ENCODE results near the gene ABAT.

The ABAT gene

DNA sequence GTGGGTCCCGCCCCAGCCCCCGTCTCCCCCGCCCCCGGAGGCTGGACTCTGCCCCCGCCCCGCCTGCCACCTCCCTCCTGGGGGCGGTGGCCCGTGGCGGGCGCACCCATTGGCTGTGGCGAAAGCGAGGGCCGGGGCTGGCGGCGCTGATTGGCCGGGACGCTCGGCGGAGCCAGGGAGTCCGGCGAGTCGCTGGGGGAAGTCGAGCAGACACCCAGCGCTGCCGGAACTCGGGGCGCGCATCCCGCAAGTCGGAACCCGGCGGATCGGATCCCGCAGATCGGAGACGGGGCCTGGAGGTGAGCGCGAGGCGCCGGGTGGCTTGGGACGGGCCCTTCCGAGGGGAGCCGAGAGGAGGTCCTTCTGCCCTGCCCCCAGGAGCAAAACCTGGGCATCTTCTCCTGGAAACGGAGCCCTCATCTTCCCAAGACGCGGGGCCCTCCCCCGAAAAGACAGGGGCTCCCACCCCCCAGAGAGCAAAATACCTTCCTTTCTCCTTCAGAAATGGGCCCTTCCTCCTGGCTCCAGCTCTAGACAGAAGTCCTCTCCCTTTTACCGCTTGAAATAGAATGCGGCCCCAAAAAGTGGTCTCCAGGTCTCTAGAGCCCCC is at the start of gene ABAT:
ABAT (plus strand) TSS at position 205 of the 610 bp plus-strand sequence. CDS start 61,123 bp downstream, outside the sequence.
- DNase-seq = peak; percentile 93

DNA sequence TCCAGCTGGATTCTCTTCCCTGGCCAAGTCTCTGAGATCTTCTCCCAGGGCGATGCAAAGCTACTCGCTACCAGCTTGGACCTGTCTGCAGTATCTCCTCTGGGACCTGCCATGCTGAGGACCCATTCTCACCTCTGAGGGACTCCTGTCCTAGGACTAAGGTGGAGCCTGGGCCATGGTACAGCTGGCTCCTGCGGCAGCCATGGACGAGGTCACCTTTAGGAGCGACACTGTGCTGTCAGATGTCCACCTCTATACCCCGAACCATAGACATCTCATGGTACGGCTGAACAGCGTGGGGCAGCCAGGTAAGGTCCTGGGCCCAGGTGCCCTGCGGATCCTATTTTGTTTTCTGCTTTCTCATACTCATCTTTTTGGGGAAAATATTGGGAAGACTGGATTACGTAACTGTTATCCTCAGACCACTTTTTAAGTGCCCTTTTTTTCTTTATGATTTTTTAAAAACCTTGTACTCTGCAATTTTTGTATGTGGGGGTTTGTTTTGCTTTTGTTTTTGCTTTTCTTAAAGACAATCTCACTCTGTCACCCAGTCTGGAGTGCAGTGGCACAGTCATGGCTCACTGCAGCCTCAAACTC is 48.8 kb upstream of the ABAT start:
- DNase-seq = no peak

DNA sequence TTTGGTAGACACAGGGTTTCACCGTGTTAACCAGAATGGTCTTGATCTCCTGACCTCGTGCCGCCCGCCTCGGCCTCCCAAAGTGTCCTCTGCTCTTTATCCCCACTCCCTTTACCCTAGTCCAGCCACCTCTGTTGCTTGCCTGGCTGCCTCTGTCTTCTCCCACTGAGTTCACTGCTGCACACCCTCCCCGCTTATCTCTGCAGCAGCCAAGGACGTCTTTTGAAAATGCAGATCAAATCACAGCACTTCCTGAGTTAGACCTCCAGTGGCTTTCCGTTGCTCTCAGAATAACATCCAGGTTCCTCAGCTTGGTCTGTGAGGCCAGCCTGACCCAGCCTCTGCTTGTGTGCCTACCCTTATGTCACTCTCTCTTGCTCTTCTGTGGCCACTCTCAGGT is 47.5 kb upstream of the ABAT start:
- no peak for DNase-seq

DNA sequence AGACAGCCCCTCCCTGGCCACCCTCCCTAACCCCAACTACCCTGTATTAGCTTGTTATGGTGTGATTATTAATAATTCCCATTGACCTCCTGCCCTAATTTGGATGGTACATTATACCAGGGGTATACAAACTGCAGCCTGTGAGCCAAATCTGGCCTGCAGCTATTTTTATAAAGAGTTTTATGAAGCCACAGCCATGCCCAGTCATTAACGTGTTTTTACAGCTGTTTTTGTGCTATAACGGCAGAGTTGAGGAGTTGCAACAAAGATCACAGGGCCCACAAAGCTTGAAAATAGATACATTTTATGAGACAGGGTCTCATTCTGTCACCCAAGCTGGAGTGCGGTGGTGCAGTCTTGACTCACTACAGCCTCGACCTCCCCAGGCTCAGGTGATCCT is 47.0 kb upstream of the ABAT start:
- no peak for DNase-seq

DNA sequence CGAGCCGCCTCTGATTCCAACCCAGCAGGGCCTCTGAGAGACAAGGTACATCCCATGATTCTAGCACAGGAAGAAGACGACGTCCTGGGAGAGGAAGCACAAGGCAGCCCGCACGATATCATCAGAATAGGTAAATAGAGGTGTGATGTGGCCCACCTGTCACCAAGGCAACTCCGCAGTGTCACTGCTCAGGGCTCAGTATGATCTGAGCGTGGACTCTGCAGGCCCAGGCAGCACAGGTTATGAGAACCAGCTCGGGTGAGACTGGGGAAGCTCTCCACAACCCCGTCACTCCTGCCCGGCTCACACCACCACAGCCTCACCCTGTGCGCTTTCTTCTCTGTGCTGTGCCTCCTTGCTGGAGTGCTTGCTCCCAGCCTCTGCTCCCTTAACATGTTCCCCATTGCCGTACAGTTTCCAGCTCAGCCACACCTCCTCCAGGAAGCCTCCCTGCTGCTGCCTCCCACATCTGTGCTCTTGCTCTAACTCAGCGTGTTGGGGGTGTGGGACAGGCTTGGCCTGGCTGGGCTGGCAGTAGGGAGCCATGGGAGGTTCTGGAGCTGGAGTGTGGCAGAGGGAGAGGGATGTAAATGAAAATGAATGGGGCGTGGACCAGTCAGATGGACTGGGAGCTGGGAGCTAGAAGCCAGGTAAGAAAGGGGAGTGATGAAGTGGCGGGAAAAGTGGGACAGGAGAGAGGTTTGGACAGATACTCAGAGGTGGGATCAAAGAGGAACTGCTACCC is 45.3 kb upstream of the ABAT start:
- DNase-seq = no peak

DNA sequence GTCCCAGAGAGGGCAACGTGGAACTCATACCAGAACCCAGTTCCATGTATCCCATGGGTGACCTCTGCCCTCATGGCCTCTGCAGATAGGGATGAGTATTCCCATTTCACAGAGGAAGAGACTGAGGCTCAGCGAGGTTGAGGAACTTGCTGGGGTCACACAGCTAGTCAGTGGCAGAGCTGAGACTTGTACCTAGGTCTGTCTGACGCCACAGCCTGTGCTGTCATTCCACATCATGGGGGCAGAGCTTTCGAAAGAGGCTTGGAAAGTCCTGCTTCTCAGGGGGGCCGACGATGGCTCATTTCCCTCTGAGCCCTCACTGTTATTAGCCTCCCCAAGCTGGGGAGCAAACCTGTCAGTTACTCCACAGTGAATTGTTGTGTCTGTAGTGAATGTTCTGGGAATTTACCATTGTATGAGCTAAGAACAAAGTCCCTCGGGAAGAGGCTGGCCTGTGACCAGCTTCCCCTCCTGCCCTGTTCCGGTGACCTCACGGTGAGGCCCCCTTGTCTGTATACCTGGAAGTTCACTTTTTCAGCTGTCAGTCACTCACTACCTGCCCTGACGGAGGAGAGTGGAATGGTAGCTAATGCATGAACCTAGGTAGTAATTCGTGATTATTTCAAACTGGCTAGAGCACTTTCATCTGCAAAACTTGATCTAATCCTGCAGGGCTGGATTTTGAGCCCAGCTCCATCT is 44.0 kb upstream of the ABAT start:
- DNase-seq = no peak

DNA sequence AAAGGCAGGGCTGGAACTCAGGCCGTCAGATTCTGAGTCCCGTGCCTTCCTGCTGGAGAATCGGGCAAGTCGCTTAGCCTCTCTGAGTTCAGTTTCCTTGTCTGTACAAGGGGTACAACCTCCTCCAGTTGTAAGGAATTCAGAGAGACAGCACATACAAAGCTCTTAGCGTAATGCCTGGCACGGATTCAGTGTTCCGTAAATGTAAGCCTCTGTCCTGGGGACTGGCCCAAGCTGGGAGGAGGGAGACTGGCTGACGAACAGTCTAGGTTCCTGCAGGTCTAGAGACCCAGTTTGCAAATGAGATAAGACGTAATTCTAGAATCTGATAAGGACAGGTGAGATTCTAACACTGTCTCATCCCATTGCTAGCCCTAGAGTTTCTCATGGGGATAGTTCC is 43.0 kb upstream of the ABAT start:
- no peak for DNase-seq

DNA sequence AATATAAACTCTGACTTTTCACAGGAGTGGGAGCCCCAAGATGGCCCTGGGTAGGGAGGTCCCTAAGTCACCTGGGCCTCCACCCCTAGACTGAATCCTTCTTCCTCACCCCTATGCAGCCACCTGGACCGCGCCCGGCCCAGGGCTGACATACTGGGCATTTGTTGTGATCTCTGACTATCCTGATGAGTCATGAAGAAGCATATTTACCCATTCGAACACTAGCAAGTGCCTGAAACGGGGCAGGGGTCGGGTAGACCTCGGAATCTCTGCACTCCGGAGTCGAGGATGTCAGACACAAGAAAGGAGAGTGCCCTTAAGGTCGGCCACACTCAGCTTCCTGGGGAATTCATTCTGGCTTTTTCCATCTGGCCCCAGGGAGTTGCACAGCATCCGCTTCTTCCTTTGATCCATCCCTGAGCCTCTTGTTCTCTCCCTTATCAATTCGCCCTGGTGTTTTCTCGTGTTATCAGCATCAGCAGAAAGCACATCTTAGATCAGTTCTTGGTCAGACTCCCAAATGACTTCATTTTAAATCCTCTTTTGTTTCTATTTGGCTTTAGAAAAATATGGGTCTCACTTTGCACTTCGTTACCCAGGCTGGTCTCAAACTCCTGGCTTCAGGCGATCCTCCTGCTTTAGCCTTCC is 42.5 kb upstream of the ABAT start:
- no peak for DNase-seq

DNA sequence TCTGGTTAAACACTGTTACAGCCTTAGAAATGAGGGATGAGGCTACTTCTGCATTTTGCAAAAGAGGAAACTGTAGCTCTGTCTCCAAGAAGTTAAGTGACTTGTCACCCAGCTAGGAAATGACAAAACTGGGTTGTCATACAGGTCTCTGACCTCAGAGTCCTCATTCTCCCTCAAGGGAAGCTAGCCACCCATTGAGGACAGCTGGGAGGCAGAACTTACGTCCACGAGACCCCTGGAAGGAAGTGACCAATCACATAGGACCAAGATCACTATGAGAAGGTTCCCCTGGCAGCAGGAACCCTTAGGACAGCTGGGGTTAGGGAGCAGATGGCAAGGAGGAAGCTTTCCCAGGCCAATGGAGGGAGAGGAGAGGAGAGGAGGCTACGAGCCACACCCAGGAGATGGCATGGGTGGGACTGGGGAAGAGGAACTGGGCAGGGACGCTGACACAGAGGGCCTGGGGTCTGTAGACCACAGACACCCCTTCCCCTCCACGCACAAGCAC is 41.7 kb upstream of the ABAT start:
- DNase-seq = no peak

DNA sequence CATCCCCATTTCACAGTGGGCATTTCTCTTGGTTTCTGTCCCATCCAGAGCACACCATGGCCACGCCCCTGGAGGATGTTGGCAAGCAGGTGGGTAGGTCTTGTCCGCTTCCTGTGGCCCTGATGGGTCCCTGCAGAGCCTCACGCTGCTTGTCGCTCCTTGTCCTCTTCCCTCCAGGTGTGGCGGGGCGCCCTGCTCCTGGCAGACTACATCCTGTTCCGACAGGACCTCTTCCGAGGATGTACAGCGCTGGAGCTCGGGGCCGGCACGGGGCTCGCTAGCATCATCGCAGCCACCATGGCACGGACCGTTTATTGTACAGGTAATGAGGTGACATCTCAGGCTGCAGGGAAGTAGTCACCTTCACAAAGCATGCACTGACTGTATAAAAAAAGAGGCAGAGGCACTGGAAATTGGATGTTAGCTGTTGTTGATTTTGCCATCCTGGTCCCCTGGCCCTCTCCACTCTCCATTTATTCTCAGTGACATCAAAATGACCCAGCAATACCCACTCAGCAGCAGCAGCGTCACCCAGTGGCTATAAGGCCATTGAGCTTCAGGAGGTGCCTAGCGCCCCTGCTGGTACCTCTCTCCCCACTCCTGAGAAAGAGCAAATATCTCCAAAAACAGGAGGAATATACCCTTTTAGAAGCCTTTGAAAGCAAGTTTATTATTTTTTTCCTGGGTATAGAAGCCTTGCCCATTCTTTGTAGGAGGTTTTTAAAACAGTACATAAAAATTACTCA is 39.3 kb upstream of the ABAT start:
- DNase-seq = peak; percentile 11

DNA sequence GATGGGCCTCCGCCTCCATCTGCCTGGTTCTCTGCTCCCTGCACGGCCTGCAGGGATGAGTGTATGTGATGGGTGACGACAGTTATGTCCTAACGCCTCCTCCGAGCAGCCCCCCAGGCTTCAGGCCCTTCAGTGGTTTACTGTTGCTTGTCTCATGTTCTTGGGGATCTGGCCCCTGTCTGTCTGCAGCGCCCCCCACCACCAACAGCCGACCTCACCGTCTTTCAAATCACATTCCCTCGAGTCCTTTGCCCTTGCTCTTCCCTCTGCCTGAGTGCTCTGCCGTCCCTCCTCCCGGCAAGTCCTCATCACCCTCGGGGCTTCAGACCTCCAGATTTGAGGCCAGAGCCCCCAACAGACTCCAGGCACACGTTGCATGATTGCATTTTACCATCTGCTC is 34.7 kb upstream of the ABAT start:
- DNase-seq = no peak

DNA sequence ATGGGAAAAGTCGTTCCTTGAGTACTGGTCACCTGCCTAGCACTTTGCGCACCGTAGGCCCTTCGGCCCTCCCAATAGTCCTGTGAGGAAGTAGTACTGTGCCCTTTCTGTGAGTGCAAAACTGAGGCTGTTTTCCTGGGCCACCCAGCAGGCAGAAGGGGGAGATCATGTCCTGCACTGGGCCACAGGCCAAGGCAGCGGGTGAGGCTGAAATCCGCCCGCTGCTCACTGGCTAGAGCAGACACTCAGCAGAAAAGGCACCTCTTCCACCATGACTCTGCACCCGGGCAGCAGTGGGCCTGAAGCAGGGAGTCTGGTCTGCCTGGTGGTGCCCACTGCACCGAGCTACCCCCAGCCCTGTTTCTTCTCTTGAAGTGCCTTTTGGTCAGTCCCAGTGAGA is 32.7 kb upstream of the ABAT start:
- DNase-seq = no peak

DNA sequence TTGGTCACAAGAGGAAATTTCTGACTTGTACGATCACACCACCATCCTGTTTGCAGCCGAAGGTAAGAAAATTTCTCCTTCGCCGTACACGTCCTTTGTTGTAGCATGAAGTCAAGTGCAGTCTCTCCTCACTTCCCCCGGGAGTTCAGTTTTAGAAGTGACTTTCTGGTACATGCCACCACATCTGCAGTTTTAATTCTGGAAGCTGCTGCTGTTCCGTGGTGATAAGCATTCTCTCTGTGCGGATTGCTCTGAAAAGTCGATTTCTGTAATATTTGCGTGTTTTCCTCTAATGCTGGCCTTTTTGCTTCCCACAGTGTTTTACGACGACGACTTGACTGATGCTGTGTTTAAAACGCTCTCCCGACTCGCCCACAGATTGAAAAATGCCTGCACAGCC is 32.3 kb upstream of the ABAT start:
- DNase-seq = no peak

DNA sequence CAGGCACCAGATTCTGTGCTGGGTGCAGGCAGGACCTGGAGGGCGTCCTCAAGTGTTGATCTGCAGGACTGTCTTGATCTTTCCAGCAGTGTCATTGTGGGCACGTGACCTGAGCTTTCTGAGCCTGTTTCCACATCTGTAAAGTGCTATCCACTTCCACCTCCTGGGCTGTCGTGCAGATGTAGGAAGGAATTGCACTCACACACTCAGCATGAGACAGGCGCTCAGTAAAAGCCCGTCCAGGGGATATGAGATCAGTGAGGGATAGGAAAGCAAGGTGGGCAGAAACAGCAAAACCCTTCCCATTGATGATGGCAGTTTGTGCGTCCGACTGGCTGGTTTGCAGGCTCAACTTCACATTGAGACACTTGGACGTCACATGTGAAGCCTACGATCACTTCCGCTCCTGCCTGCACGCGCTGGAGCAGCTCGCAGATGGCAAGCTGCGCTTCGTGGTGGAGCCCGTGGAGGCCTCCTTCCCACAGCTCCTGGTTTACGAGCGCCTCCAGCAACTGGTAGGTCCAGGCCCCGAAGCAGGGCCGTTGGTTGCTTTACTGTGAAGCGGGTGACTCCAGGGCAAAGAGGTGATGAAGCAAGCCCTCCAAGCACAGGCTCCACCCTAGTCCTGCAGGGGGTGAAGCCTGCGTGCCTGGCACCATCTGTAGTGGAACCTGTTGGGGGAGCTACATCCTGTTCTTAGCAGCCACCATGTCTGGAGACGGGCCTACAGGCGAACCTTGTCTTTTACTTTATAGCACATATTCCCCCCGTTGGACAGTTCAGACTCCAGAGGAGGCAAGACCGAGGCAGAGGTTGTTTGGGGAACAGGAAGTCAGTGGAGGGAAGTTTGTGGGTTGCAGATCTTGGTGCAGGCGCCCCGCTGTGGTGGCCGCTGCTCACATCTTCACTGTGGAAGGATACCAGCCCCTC is 29.9 kb upstream of the ABAT start:
- no peak for DNase-seq

DNA sequence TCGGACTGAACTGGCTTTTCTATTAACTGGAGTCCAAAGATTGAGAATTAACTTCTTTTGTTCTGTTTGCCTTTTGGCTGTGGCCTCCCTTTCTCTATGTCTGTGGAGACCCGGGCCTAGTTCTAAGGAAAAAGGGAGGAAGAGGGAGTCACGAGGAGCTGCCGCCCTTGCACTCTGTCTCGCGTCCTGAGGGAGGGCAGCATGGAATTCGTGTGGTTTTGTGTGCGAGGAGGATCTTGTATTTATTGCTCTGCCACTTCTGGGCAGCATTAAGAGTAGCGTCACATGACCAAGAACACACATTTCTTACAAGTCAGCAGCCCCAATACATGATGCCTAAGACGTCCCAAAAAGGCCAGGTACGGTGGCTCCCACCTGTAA is 29.3 kb upstream of the ABAT start:
- DNase-seq = no peak

DNA sequence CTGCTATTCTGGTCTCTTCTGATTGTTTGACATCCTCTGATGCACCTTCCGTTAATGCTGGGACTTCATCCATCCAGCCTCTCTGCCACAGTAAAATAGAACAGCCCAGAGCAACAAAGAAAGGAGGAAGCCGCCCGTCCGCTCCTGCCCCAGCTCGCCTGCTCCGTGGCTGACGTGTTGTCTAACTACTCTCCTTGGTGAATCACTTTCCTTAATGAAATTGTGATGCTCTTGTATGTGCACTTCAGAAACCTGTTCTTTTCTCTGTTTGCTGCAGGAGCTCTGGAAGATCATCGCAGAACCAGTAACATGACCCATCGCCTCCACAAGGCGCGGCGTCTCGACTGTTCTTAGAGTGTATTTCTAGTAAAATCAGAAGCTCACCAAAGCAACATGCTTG is 28.6 kb upstream of the ABAT start:
- DNase-seq = no peak

DNA sequence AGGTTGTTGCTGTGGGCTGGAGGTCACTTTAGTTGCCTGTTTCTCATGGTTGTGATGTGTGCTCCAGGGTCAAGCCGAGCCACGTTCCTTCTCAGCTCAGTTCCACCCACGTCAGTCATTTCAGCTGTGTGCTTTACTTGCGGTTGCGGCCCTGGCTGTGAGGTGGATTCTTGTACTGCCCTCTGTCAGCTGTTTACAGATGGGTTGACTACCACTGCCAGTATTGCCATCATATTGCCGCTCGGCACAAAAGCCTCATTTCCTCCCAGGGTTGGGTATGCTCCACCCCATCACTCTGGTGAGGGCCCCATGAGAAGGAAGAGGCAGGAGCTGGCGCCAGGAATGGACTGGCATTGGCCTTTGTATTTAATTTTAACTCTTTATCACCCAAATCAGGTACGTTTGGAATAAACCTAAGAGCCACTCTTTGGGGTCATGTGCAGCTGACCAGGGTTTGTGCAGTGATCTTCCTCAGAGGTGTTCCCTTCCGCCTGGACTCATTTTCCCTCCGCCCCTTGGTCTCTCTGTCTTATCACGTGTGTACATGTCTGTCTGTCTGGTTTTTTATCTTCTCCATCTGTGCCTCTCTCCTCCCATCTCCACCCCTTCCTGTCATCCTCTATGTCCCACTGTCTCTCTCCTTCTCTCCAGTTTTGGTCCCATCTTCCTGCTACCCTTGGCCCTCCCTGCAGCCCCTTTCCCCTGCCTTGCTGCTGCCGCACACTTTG is 27.9 kb upstream of the ABAT start:
- DNase-seq = no peak

DNA sequence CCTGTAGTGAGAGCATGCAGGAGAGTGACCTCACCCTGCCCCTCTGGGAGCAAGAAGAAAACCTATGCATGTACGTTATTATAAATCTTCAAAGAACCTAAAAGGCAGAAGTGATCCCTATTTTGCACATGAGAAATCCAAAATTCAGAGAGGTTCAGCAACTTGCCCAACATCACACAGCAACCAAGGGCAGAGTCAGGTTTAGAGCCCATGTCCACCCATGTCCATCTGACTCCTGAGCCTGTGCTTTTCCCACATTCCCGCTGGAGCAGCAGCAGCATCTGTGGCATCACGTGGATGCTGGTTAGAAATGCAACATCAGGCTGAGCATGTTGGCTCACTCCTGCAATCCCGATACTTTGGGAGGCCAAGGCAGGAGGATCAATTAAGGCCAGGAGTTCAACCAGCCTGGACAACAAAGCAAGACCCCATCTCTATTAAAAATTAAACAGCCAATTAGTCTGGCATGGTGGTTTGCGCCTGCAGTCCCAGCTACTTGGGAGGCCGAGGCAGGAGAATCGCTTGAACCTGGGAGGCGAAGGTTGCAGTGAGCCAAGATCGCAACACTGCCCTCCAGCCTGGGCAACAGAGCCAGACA is 26.6 kb upstream of the ABAT start:
- no peak for DNase-seq

DNA sequence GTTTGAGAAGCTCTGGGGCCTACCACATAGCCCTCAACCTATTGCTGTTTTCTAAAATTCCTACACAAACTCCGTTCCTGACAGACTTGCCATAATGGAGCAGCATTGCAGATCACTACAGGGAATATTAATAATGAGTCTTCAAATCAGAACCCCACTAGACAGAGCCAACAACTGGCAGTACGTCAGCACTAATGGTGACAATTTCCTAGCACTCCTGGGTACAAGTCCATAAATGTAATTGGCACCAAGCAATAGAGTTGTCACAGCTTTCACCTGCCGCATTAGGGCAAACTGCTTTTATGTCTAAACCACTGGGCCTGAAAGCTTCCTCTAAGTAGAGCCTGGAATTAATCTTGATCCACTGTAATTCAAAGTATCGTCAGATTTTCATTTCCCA is 25.5 kb upstream of the ABAT start:
- no peak for DNase-seq
